Stimulated activated CD8-positive, alpha-beta memory T cell treated with anti-CD3 and anti-CD28 coated beads, Interleukin-7, amount 100 ng/mL, for 24 hours (primary cell): ENCODE data around the gene FOXK1.

Source experiments
- DNase-seq: peaks from one replicate; pipeline ENCODE4 v3.0.0-alpha.2; 2020; ENCODE audit warnings: low read depth

The FOXK1 gene

DNA sequence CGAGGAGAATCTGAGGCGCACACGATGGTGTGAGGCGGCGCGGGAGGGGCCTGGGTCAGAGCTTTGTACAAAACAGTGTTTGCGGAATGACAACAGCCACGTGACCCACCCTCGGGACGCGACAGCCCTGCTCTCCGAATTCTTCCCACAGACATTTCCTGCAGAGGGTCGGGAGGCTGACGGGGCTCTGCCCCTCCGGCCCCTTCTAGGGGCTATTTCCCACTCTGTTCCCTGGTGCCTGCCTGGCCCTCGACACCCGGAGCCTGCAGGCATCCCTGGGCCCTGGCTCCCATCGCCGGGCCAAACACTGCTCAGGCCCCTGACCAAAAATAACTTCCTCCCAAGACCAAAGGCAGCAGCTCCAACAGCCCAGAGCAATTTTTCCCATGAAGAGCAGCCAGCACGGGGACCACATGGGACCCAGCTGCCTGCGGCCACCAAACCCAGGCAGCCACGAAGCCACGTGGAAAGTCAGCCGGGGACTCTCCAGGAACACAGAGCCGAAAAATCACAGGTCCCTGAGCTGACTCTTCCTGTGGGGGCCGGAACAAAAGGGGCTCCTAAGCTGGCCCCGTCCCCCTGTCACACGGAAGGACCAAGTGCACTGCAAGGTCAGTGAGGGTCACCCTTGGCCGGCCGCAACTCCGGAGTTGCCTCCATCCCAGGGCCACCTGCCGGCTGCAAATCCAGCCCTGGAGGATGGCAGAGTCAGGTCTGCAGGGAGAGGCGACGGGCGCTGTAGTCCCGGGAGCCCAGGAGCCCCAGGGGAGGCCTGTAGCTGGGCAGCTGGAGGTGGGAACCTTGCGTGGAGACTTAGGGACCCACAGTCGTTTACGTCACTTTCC is 137.7 kb downstream of the FOXK1 start:
- DNase-seq = no peak

DNA sequence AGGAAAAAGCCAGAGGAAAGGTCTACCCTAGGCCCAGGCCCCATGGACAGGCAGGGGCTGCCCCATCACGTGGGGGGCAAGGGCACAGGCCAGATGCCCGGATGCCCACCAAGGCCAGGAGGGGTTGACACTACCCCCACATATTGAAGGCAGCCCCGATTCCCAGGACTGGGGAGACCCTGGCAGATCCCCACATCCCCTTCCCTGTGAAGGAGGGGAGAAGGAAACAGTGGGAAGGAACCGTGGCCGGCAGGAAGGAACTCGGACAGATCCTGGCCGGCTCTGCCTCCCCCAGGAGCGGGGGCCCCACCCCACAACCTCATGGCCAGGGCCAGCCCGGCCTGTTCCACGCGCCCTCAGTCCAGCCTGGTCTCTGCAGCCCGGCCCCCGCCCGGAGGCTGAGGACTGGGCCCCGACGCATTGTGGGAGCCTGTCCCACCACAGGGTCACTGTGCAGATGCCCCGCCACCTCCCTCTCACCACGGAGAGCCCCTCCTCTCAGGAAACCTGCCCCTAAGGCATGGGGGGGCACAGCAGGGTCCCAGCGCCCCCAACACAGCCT is 138.4 kb downstream of the FOXK1 start:
- DNase-seq = no peak
